ENCODE results near the gene NINL.

DNA sequence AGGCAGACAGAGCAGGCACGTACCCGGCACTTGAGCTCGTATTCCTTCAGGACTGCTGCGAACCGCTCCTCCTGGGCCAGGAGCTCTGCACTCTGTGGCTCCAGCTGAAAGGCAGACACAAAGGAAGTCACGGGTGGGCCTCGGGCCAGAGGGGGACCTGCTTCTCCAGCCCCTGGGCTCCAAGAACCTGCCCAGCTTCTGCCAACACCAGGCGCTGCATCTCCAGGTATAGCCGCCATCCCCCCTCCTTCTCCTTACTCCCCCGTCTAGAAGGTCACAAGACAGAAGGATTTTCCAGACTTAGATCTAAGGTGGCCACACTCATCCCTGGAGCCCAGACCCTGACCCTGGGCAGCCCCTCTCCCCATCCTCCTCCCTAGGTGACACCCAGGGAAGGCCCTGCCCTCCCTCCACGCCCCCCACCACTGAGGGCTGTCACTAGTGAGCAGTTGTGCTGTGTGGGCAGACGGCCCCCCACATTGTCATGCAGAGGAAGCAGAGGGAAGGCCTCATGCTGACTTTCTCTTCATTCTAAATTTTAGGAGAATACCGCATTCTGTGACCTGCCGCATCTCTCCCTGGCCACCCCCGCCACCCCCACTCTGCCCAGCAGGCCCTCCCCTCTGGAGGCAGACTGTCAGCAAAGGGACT lies 96.0 kb downstream of the NINL start:
- TF ChIP-seq CTCF (IDR thresholded peaks at IDR 0.05 in 4 of 5, conservative IDR thresholded peaks at IDR 0.05 in 1 of 5) (no peak), POLR2A (IDR thresholded peaks at IDR 0.05) (no peak)

Measured in gastrocnemius medialis (tissue), 4 donors.